Left lobe of liver (tissue), 2 donors: Measurements from ENCODE around the gene KLRC2. TPM values are rescaled to one million over a fixed set of nuclear protein-coding genes. Genes with fewer than 3 reads are reported as not detected.
"Not testable (repeated sequence)": the region's sequence is repeated elsewhere in the genome, so short reads cannot be mapped to it uniquely, and the experiment has no call there.

Experiments
- ATAC-seq: fragments of 200-7000 bp; cut with Tn5 transposase; one replicate; pipeline ENCODE4 v1.9.1; 2020; ENCODE audit warnings: mild to moderate bottlenecking, moderate library complexity
- DNase-seq: peaks from one replicate; pipeline ENCODE4 v3.0.0-alpha.2; 2020; ENCODE audit warnings: low spot score
- total RNA-seq: library from RNA; stranded (reverse); gene quantifications from one replicate; pipeline ENCODE4 v1.2.1, GENCODE V29; 2021
- donor health status: DM: no; HTN: no; CAD: no; lungs with moderate emphysema.
- donor health status: DM: no; HTN: yes; CAD: no.

The KLRC2 gene
- total RNA-seq, 1 donor from 2014 or later: not detected

- no peak for DNase-seq
- ATAC-seq: no peak
Observed at GRCh38 chr12:10406725-10407124, 29.1 kb downstream of the KLRC2 start.

GRCh38 chr12:10405294-10405693 is 30.5 kb downstream of the KLRC2 start:
- ATAC-seq: no peak

GRCh38 chr12:10404798-10405197 is 31.0 kb downstream of the KLRC2 start:
- no peak for DNase-seq
- ATAC-seq: no peak

More at GRCh38 chr12:10405294-10405693, 30.5 kb downstream of the KLRC2 start:
- no peak for DNase-seq

- no peak for ATAC-seq
- DNase-seq: no peak
Observed at GRCh38 chr12:10400829-10401228, 35.0 kb downstream of the KLRC2 start.

- DNase-seq (no peak), ATAC-seq (no peak)
Observed at GRCh38 chr12:10398168-10398567, 37.6 kb downstream of the KLRC2 start.

GRCh38 chr12:10397296-10397695 is 38.5 kb downstream of the KLRC2 start:
- ATAC-seq (no peak), DNase-seq (no peak)

- not testable (repeated sequence) for DNase-seq, ATAC-seq
Observed at GRCh38 chr12:10396176-10396575, 39.6 kb downstream of the KLRC2 start.

- ATAC-seq (peak; percentile 73), DNase-seq (no peak)
Observed at GRCh38 chr12:10395390-10395998, 40.3 kb downstream of the KLRC2 start.

- DNase-seq, ATAC-seq: not testable (repeated sequence)
Observed at GRCh38 chr12:10394531-10395152, 41.2 kb downstream of the KLRC2 start.

- no peak for ATAC-seq
- no peak for DNase-seq
Observed at GRCh38 chr12:10393291-10393690, 42.5 kb downstream of the KLRC2 start.

GRCh38 chr12:10392394-10392930 is 43.3 kb downstream of the KLRC2 start:
- DNase-seq (no peak), ATAC-seq (no peak)

GRCh38 chr12:10390991-10391390 is 44.8 kb downstream of the KLRC2 start:
- not testable (repeated sequence) for ATAC-seq, DNase-seq

- ATAC-seq (no peak), DNase-seq (no peak)
Observed at GRCh38 chr12:10389904-10390303, 45.9 kb downstream of the KLRC2 start, which contains the start of gene KLRK1. Gene KLRK1, minus strand, starts transcription at chr12:10390041. Its CDS starts 1,231 bp downstream, at chr12:10388810.

GRCh38 chr12:10388624-10389413 is 47.0 kb downstream of the KLRC2 start:
- DNase-seq (no peak), ATAC-seq (no peak)

- DNase-seq, ATAC-seq: not testable (repeated sequence)
Observed at GRCh38 chr12:10387498-10387897, 48.3 kb downstream of the KLRC2 start.

GRCh38 chr12:10386857-10387256 is 49.0 kb downstream of the KLRC2 start:
- no peak for ATAC-seq
- no peak for DNase-seq

- DNase-seq (no peak), ATAC-seq (no peak)
Observed at GRCh38 chr12:10385166-10385613, 50.6 kb downstream of the KLRC2 start.

GRCh38 chr12:10384191-10384590 is 51.6 kb downstream of the KLRC2 start:
- ATAC-seq (no peak), DNase-seq (no peak)

- ATAC-seq: no peak
Observed at GRCh38 chr12:10381928-10382628, 53.7 kb downstream of the KLRC2 start.

More at GRCh38 chr12:10381928-10382628, 53.7 kb downstream of the KLRC2 start:
- DNase-seq: no peak
